T-helper 2 cell treated with Interferon-gamma antibody and Interleukin-4, amounts not matched to agents 100 ng/mL and 5 ng/mL, for 36 hours (primary cell): Measurements from ENCODE around the gene EFNA1. TPM values are rescaled to one million over a fixed set of nuclear protein-coding genes. Genes with fewer than 3 reads are reported as not detected.

ENCODE experiments used
- intact Hi-C: fragments of 100-400 bp; cut with micrococcal nuclease; formaldehyde crosslinking; loops from one replicate; pipeline ENCODE4 v1.15.1; 2023
- total RNA-seq: library from RNA; stranded (reverse); gene quantifications from 2 replicates; pipeline ENCODE4 v1.2.3, GENCODE V29; 2022

Gene EFNA1
- total RNA-seq, 1 donor from 2014 or later: not detected

GRCh38 chr1:155121249-155121648 lies 6.4 kb upstream of the EFNA1 start:
- intact Hi-C loops: no loop called here

GRCh38 chr1:155122308-155122707 lies 5.4 kb upstream of the EFNA1 start:
- intact Hi-C loops: no loop called here

GRCh38 chr1:155123801-155124200 lies 3.9 kb upstream of the EFNA1 start:
- intact Hi-C loops: no loop called here

- intact Hi-C loops: loop anchor here (5.0 kb wide), 1 partner anchor 32 kb away; no protein-coding TSS in a partner anchor
These were observed 2.9 kb upstream of the EFNA1 start for GRCh38 chr1:155124503-155125463.

- intact Hi-C loops: loop anchor here (5.0 kb wide), 1 partner anchor 33 kb away; no protein-coding TSS in a partner anchor
These were observed 2.1 kb upstream of the EFNA1 start for GRCh38 chr1:155125511-155125945.

- intact Hi-C loops: loop anchor here (5.0 kb wide), 1 partner anchor 34 kb away; no protein-coding TSS in a partner anchor
These were observed 1.6 kb upstream of the EFNA1 start for GRCh38 chr1:155125946-155126555.

GRCh38 chr1:155126556-155127104 lies 1.0 kb upstream of the EFNA1 start:
- intact Hi-C loops: loop anchor here (5.0 kb wide), 1 partner anchor 34 kb away; no protein-coding TSS in a partner anchor

GRCh38 chr1:155127967-155128754 lies 485 bp downstream of the EFNA1 start:
- intact Hi-C loops: loop anchor here (5.0 kb wide), 1 partner anchor 36 kb away; no protein-coding TSS in a partner anchor

- intact Hi-C loops: loop anchor here (5.0 kb wide), 1 partner anchor 37 kb away; no protein-coding TSS in a partner anchor
These were observed 1.2 kb downstream of the EFNA1 start for GRCh38 chr1:155128755-155129473.

GRCh38 chr1:155130272-155131006 lies 2.8 kb downstream of the EFNA1 start:
- intact Hi-C loops: no loop called here

GRCh38 chr1:155131285-155131684 lies 3.6 kb downstream of the EFNA1 start:
- intact Hi-C loops: no loop called here

GRCh38 chr1:155131856-155132255 lies 4.2 kb downstream of the EFNA1 start:
- intact Hi-C loops: no loop called here

GRCh38 chr1:155133799-155134281 lies 6.2 kb downstream of the EFNA1 start:
- intact Hi-C loops: loop anchor here (2.0 kb wide), 2 partner anchors 39 to 49 kb away; partner anchors contain the start of genes KRTCAP2 and TRIM46

- intact Hi-C loops: loop anchor here (2.0 kb wide), 2 partner anchors 38 to 50 kb away; partner anchors contain the start of genes KRTCAP2 and TRIM46
These were observed 6.6 kb downstream of the EFNA1 start for GRCh38 chr1:155134322-155134721.

GRCh38 chr1:155134880-155135414 lies 7.3 kb downstream of the EFNA1 start:
- intact Hi-C loops: loop anchor here (1.0 to 2.0 kb wide), 3 partner anchors 38 to 72 kb away; partner anchors contain the start of genes EFNA4, KRTCAP2 and TRIM46

- intact Hi-C loops: loop anchor here (1.0 to 2.0 kb wide), 3 partner anchors 37 to 72 kb away; partner anchors contain the start of genes EFNA4, KRTCAP2 and TRIM46
These were observed 7.8 kb downstream of the EFNA1 start, which contains the start of gene SLC50A1 for GRCh38 chr1:155135415-155136028. SLC50A1 (plus strand) TSS chr1:155135852; CDS start chr1:155135912, 60 bp downstream.

GRCh38 chr1:155136748-155137147 lies 9.1 kb downstream of the EFNA1 start:
- intact Hi-C loops: no loop called here
